ENCODE results near the gene SIDT1. TPM values are rescaled to one million over a fixed set of nuclear protein-coding genes. Genes with fewer than 3 reads are reported as not detected.

SIDT1 gene
- total RNA-seq, 1 experiment from 2014 or later, result not detected

DNA sequence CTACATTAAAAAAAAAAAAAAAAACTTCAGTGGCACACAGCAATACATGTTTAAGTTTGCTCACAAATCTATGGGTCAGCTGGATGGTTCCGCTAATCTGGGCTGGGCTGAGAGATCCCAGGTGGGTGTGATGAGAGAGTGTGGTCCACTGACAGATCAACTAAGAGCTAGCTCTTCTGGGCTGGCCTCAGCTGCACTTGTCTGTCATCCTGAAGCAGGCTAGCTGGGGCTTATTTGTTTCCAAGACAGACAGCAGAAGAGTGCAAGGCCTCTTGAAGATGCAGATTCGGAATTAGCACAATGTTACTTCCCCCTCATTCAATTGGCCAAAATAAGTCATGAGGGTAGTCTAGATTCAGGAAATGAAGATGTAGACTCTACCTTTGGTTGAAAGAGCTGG, 56.5 kb downstream of the SIDT1 start:
- Histone ChIP-seq H3K36me3 (ENCODE audit: control insufficient read depth, insufficient read depth, low read length) (no peaks in the 10 kb centered on the region), H3K9me3 (ENCODE audit: control insufficient read depth, insufficient read depth, low read depth, low read length) (no peaks in the 10 kb centered on the region), H3K4me1 (ENCODE audit: control insufficient read depth, insufficient read depth, low read length) (no peaks in the 10 kb centered on the region), H3K27me3 (ENCODE audit: control insufficient read depth, insufficient read depth, low read length) (peaks cover 8% of the 10 kb centered on the region; the same call in 1 of the 2 replicates), H3K27ac (ENCODE audit: low read length) (no peak overlapping the region), H3K4me3 (ENCODE audit: low read depth in 2 of 2, low read length in 2 of 2) (no peak overlapping the region)
- ChIA-PET POLR2A (no interaction called here), CTCF (no interaction called here)
- TF ChIP-seq TCF7L2 (IDR thresholded peaks at IDR 0.05; ENCODE audit: low read depth, low read length) (no peak), SIN3A (IDR thresholded peaks at IDR 0.05; ENCODE audit: borderline replicate concordance, insufficient read depth, low read depth, low read length) (no peak), POLR2AphosphoS5 (IDR thresholded peaks at IDR 0.05; ENCODE audit: low read depth, low read length) (no peak), REST (IDR thresholded peaks at IDR 0.05; ENCODE audit: insufficient read depth in 1 of 2, low read depth in 2 of 2, low read length in 1 of 2) (no peak)
- TF ChIP-seq, protein P1, sequence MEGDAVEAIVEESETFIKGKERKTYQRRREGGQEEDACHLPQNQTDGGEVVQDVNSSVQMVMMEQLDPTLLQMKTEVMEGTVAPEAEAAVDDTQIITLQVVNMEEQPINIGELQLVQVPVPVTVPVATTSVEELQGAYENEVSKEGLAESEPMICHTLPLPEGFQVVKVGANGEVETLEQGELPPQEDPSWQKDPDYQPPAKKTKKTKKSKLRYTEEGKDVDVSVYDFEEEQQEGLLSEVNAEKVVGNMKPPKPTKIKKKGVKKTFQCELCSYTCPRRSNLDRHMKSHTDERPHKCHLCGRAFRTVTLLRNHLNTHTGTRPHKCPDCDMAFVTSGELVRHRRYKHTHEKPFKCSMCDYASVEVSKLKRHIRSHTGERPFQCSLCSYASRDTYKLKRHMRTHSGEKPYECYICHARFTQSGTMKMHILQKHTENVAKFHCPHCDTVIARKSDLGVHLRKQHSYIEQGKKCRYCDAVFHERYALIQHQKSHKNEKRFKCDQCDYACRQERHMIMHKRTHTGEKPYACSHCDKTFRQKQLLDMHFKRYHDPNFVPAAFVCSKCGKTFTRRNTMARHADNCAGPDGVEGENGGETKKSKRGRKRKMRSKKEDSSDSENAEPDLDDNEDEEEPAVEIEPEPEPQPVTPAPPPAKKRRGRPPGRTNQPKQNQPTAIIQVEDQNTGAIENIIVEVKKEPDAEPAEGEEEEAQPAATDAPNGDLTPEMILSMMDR (IDR thresholded peaks at IDR 0.05), result no peak
- ATAC-seq, result no peak
- no TSS peak for BruUV-seq (replicated peaks)
- intact Hi-C loops (cut with micrococcal nuclease; ENCODE audit: unreplicated experiment) (no loop called here), in situ Hi-C loops (cut with HindIII; ENCODE audit: low pct_unique_long_range_greater_than_20kb, low sequenced_read_pairs) (no loop called here)
- DNase-seq (ENCODE audit: low read depth, low spot score), result no peak

DNA sequence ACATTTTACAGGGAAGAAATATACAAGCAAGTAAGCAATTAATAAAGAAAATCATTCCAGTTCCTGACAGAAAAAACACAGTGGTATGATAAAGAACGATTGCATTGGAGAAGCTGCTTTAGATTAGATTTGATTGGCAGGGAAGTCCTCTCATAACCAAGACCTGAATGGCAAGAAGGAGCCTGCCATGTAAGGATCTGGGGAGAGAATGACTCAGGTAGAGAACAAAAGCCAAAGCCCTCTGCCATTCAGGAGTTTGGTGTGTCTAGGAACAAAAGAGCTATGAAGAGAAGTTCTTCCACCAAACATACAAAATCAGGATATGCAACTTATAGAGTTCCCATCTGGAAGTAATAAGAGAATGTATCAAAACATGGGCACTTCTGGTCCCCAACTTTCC, 57.6 kb downstream of the SIDT1 start:
- no TSS peak for BruUV-seq (replicated peaks)
- H3K4me3 ChIP-seq (ENCODE audit: low read depth in 2 of 2, low read length in 2 of 2), result no peak overlapping the region
- no peak overlapping the region for H3K27ac ChIP-seq (ENCODE audit: low read length)
- intact Hi-C loops (cut with micrococcal nuclease; ENCODE audit: unreplicated experiment) (no loop called here), in situ Hi-C loops (cut with HindIII; ENCODE audit: low pct_unique_long_range_greater_than_20kb, low sequenced_read_pairs) (no loop called here)
- ChIA-PET POLR2A (no interaction called here), CTCF (no interaction called here)
- no peaks in the 10 kb centered on the region for H3K9me3 ChIP-seq (ENCODE audit: control insufficient read depth, insufficient read depth, low read depth, low read length)
- no peaks in the 10 kb centered on the region for H3K36me3 ChIP-seq (ENCODE audit: control insufficient read depth, insufficient read depth, low read length)
- peaks cover 5% of the 10 kb centered on the region; the same call in 1 of the 2 replicates for H3K27me3 ChIP-seq (ENCODE audit: control insufficient read depth, insufficient read depth, low read length)
- H3K4me1 ChIP-seq (ENCODE audit: control insufficient read depth, insufficient read depth, low read length), result no peaks in the 10 kb centered on the region
- DNase-seq (ENCODE audit: low read depth, low spot score) (no peak), ATAC-seq (no peak)
- no peak for TF ChIP-seq POLR2AphosphoS5 (IDR thresholded peaks at IDR 0.05; ENCODE audit: low read depth, low read length)
- TF ChIP-seq SIN3A (IDR thresholded peaks at IDR 0.05; ENCODE audit: borderline replicate concordance, insufficient read depth, low read depth, low read length), result no peak
- TF ChIP-seq, protein P1 (IDR thresholded peaks at IDR 0.05), result no peak
- no peak for TF ChIP-seq REST (IDR thresholded peaks at IDR 0.05; ENCODE audit: insufficient read depth in 1 of 2, low read depth in 2 of 2, low read length in 1 of 2)
- TF ChIP-seq TCF7L2 (IDR thresholded peaks at IDR 0.05; ENCODE audit: low read depth, low read length), result no peak
